IPS-18c (cell line): Measurements from ENCODE around the gene OSBPL3.

Experiments
- H3K4me3 ChIP-seq: 2 replicates; pipeline ENCODE4 v1.7.0; 2013; ENCODE audit warnings: low read depth, mild to moderate bottlenecking, low read length, moderate library complexity; ENCODE audit not compliant: insufficient read depth
- H3K9me3 ChIP-seq: one replicate; pipeline ENCODE4 v1.6.1; 2013; ENCODE audit warnings: mild to moderate bottlenecking, low read length, moderate library complexity; ENCODE audit not compliant: control insufficient read depth, insufficient read depth

OSBPL3 gene

GRCh38 chr7:24991353-24991752 lies 11.4 kb upstream of the OSBPL3 start:
- H3K9me3 ChIP-seq, result no peaks in the 10 kb centered on the region
- no peak overlapping the region for H3K4me3 ChIP-seq

GRCh38 chr7:24987331-24987842 lies 7.4 kb upstream of the OSBPL3 start:
- Histone ChIP-seq H3K4me3 (no peak overlapping the region), H3K9me3 (no peaks in the 10 kb centered on the region)

- H3K9me3 ChIP-seq, result no peaks in the 10 kb centered on the region
- no peak overlapping the region for H3K4me3 ChIP-seq
Measured at GRCh38 chr7:24982917-24983316, 2.9 kb upstream of the OSBPL3 start.

GRCh38 chr7:24981171-24981951 lies 1.4 kb upstream of the OSBPL3 start:
- H3K4me3 ChIP-seq, result peak overlapping the region; percentile 34; the same call in 1 of the 2 replicates
- H3K9me3 ChIP-seq, result no peaks in the 10 kb centered on the region

GRCh38 chr7:24980534-24981170 lies 674 bp upstream of the OSBPL3 start:
- no peaks in the 10 kb centered on the region for H3K9me3 ChIP-seq

GRCh38 chr7:24979470-24979862 lies 512 bp downstream of the OSBPL3 start:
- Histone ChIP-seq H3K9me3 (no peaks in the 10 kb centered on the region), H3K4me3 (peak overlapping the region; percentile 64)

More at GRCh38 chr7:24980534-24981170, 674 bp upstream of the OSBPL3 start:
- peak overlapping the region; percentile 74 for H3K4me3 ChIP-seq

- H3K9me3 ChIP-seq, result no peaks in the 10 kb centered on the region
- peak overlapping the region; percentile 64 for H3K4me3 ChIP-seq
Measured at GRCh38 chr7:24978843-24979469, 1.0 kb downstream of the OSBPL3 start.

- H3K4me3 ChIP-seq, result no peak overlapping the region
- no peaks in the 10 kb centered on the region for H3K9me3 ChIP-seq
Measured at GRCh38 chr7:24975644-24976260, 4.2 kb downstream of the OSBPL3 start.

- Histone ChIP-seq H3K9me3 (no peaks in the 10 kb centered on the region), H3K4me3 (no peak overlapping the region)
Measured at GRCh38 chr7:24975172-24975571, 4.8 kb downstream of the OSBPL3 start.

- H3K9me3 ChIP-seq, result no peaks in the 10 kb centered on the region
- H3K4me3 ChIP-seq, result no peak overlapping the region
Measured at GRCh38 chr7:24974026-24974832, 5.7 kb downstream of the OSBPL3 start.

GRCh38 chr7:24972991-24973390 lies 7.0 kb downstream of the OSBPL3 start:
- H3K4me3 ChIP-seq, result no peak overlapping the region
- H3K9me3 ChIP-seq, result no peaks in the 10 kb centered on the region

GRCh38 chr7:24972166-24972477 lies 7.9 kb downstream of the OSBPL3 start:
- no peak overlapping the region for H3K4me3 ChIP-seq
- H3K9me3 ChIP-seq, result no peaks in the 10 kb centered on the region

GRCh38 chr7:24971333-24972165 lies 8.4 kb downstream of the OSBPL3 start:
- Histone ChIP-seq H3K9me3 (no peaks in the 10 kb centered on the region), H3K4me3 (no peak overlapping the region)

GRCh38 chr7:24970676-24971075 lies 9.3 kb downstream of the OSBPL3 start:
- Histone ChIP-seq H3K9me3 (no peaks in the 10 kb centered on the region), H3K4me3 (no peak overlapping the region)

GRCh38 chr7:24968165-24968564 lies 11.8 kb downstream of the OSBPL3 start:
- H3K4me3 ChIP-seq, result no peak overlapping the region
- no peaks in the 10 kb centered on the region for H3K9me3 ChIP-seq

GRCh38 chr7:24967696-24968095 lies 12.3 kb downstream of the OSBPL3 start:
- Histone ChIP-seq H3K4me3 (no peak overlapping the region), H3K9me3 (no peaks in the 10 kb centered on the region)
